Testis (tissue), 3 donors: ENCODE measurements around the gene SLC2A10. TPM values are rescaled to one million over a fixed set of nuclear protein-coding genes. Genes with fewer than 3 reads are reported as not detected.

Source experiments
- DNase-seq: peaks from one replicate; pipeline ENCODE4 v3.0.0-alpha.2; 2019
- H3K27ac ChIP-seq, 2 donors: fragments of 200-600 bp; sonication (generic); one replicate each; pipeline ENCODE4 v1.5.1; 2019
- H3K27me3 ChIP-seq: fragments of 200-600 bp; sonication (generic); one replicate; pipeline ENCODE4 v1.5.1; 2019
- H3K36me3 ChIP-seq: fragments of 200-600 bp; sonication (generic); one replicate; pipeline ENCODE4 v1.5.1; 2017; ENCODE audit warnings: low read depth; ENCODE audit errors: missing control alignments
- H3K4me1 ChIP-seq: fragments of 200-600 bp; sonication (generic); one replicate; pipeline ENCODE4 v1.5.1; 2019
- H3K4me3 ChIP-seq, 2 donors: fragments of 200-600 bp; sonication (generic); one replicate each; pipeline ENCODE4 v1.5.1; 2017 to 2019
- H3K9me3 ChIP-seq: fragments of 200-600 bp; sonication (generic); one replicate; pipeline ENCODE4 v1.5.1; 2017
- CTCF ChIP-seq, 3 experiments: fragments of 450-650 bp in 2 of 3; fragments of 200-600 bp in 1 of 3; sonication (generic) in 1 of 3; IDR thresholded peaks; one replicate each; pipeline ENCODE4 v1.5.1; 2016 to 2019; ENCODE audit warnings: antibody characterized with exemption in 3 of 3, mild to moderate bottlenecking in 2 of 3, moderate library complexity in 1 of 3
- POLR2A ChIP-seq: fragments of 450-650 bp; IDR thresholded peaks from one replicate; pipeline ENCODE4 v1.6.1; 2017; ENCODE audit warnings: antibody characterized with exemption, mild to moderate bottlenecking, moderate library complexity
- WGBS, 2 donors: methylation state at CpG; one replicate each; pipeline ENCODE4 v1.1.5; 2018; 5-methylcytosine and 5-hydroxymethylcytosine counted together
- intact Hi-C: fragments of 100-400 bp; cut with DNase I; formaldehyde crosslinking; loops from one replicate; pipeline ENCODE4 v1.15.1; 2023; ENCODE audit warnings: low total_unique reads
- polyA plus RNA-seq: library from polyadenylated mRNA; stranded (reverse); fragments of 350-450 nt; fragmentation: Illumina TruSeq; extraction: RNeasy Lipid Tissue Mini Kit (QIAGEN cat#74804); gene quantifications from one replicate; pipeline ENCODE4 v1.2.3, GENCODE V29; 2014; ENCODE audit warnings: low read depth, low replicate concordance; ENCODE audit not compliant: insufficient read depth
- total RNA-seq, 2 donors: library from RNA; depleted of rRNA; stranded (reverse); fragments of >200 nt; gene quantifications; one replicate each; pipeline ENCODE4 v1.2.3, GENCODE V29; 2016

The SLC2A10 gene
- total and polyA plus RNA-seq, 3 donors from 2014 or later = 4.8 to 12.2 (median 12.0) TPM

GRCh38 chr20:46740214-46740609 is 30.8 kb downstream of the SLC2A10 start:
- H3K27ac ChIP-seq = no peak overlapping the region
- intact Hi-C loops = no loop called here
- H3K9me3 ChIP-seq = no peaks in the 10 kb centered on the region
- H3K36me3 ChIP-seq = no peaks in the 10 kb centered on the region
- no peak overlapping the region for H3K4me3 ChIP-seq
- no peaks in the 10 kb centered on the region for H3K4me1 ChIP-seq
- no peaks in the 10 kb centered on the region for H3K27me3 ChIP-seq
- TF ChIP-seq POLR2A (no peak), CTCF (IDR thresholded peaks at IDR 0.05) (no peak)
- 80 to 93% methylated on average over 3 of the region's 3 CpGs for WGBS, 2 donors
- no peak for DNase-seq

- no peak overlapping the region for H3K4me3 ChIP-seq
- WGBS, 2 donors = 79 to 80% methylated on average over 8 of the region's 8 CpGs
- H3K27ac ChIP-seq = no peak overlapping the region
- no peaks in the 10 kb centered on the region for H3K9me3 ChIP-seq
- no peak for TF ChIP-seq POLR2A
- TF ChIP-seq CTCF (IDR thresholded peaks at IDR 0.05) = no peak
- no peak for DNase-seq
- no peaks in the 10 kb centered on the region for H3K36me3 ChIP-seq
- no peaks in the 10 kb centered on the region for H3K4me1 ChIP-seq
- intact Hi-C loops = no loop called here
- no peaks in the 10 kb centered on the region for H3K27me3 ChIP-seq
These were observed 32.6 kb downstream of the SLC2A10 start for GRCh38 chr20:46741924-46742668.

GRCh38 chr20:46742669-46743045 is 33.2 kb downstream of the SLC2A10 start:
- Histone ChIP-seq H3K36me3 (no peaks in the 10 kb centered on the region), H3K9me3 (no peaks in the 10 kb centered on the region), H3K27ac (no peak overlapping the region), H3K27me3 (no peaks in the 10 kb centered on the region), H3K4me3 (no peak overlapping the region), H3K4me1 (no peaks in the 10 kb centered on the region)
- WGBS, 2 donors = 58 to 68% methylated on average over 5 of the region's 5 CpGs
- DNase-seq = no peak
- intact Hi-C loops = no loop called here
- TF ChIP-seq CTCF (IDR thresholded peaks at IDR 0.05) (no peak), POLR2A (no peak)

GRCh38 chr20:46743088-46743487 is 33.6 kb downstream of the SLC2A10 start:
- H3K4me3 ChIP-seq = no peak overlapping the region
- H3K27me3 ChIP-seq = no peaks in the 10 kb centered on the region
- H3K9me3 ChIP-seq = no peaks in the 10 kb centered on the region
- no peak for TF ChIP-seq POLR2A
- TF ChIP-seq CTCF (IDR thresholded peaks at IDR 0.05) = no peak
- DNase-seq = no peak
- intact Hi-C loops = no loop called here
- 59 to 72% methylated on average over 4 to 5 of the region's 5 CpGs for WGBS, 2 donors
- H3K27ac ChIP-seq = no peak overlapping the region
- no peaks in the 10 kb centered on the region for H3K36me3 ChIP-seq
- no peaks in the 10 kb centered on the region for H3K4me1 ChIP-seq

GRCh38 chr20:46746956-46747526 is 37.6 kb downstream of the SLC2A10 start:
- H3K27me3 ChIP-seq = no peaks in the 10 kb centered on the region
- no peaks in the 10 kb centered on the region for H3K4me1 ChIP-seq
- intact Hi-C loops = no loop called here
- TF ChIP-seq CTCF (IDR thresholded peaks at IDR 0.05) (no peak), POLR2A (no peak)
- no peaks in the 10 kb centered on the region for H3K36me3 ChIP-seq
- no peaks in the 10 kb centered on the region for H3K9me3 ChIP-seq
- no peak for DNase-seq
- H3K4me3 ChIP-seq = no peak overlapping the region
- 55 to 57% methylated on average over 7 of the region's 7 CpGs for WGBS, 2 donors
- no peak overlapping the region for H3K27ac ChIP-seq
